Fibroblast of the conjunctiva (primary cell): ENCODE results near the gene ENOSF1.
A peak's percentile ranks its signal among the peaks of the same experiment; 100 is the strongest.
"Not testable (repeated sequence)": the region's sequence is repeated elsewhere in the genome, so short reads cannot be mapped to it uniquely, and the experiment has no call there.

Source experiments
- DNase-seq: peaks from one replicate; pipeline ENCODE4 v3.0.0-alpha.2; 2010; ENCODE audit warnings: low read depth

Gene ENOSF1, protein sequence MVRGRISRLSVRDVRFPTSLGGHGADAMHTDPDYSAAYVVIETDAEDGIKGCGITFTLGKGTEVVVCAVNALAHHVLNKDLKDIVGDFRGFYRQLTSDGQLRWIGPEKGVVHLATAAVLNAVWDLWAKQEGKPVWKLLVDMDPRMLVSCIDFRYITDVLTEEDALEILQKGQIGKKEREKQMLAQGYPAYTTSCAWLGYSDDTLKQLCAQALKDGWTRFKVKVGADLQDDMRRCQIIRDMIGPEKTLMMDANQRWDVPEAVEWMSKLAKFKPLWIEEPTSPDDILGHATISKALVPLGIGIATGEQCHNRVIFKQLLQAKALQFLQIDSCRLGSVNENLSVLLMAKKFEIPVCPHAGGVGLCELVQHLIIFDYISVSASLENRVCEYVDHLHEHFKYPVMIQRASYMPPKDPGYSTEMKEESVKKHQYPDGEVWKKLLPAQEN

DNA sequence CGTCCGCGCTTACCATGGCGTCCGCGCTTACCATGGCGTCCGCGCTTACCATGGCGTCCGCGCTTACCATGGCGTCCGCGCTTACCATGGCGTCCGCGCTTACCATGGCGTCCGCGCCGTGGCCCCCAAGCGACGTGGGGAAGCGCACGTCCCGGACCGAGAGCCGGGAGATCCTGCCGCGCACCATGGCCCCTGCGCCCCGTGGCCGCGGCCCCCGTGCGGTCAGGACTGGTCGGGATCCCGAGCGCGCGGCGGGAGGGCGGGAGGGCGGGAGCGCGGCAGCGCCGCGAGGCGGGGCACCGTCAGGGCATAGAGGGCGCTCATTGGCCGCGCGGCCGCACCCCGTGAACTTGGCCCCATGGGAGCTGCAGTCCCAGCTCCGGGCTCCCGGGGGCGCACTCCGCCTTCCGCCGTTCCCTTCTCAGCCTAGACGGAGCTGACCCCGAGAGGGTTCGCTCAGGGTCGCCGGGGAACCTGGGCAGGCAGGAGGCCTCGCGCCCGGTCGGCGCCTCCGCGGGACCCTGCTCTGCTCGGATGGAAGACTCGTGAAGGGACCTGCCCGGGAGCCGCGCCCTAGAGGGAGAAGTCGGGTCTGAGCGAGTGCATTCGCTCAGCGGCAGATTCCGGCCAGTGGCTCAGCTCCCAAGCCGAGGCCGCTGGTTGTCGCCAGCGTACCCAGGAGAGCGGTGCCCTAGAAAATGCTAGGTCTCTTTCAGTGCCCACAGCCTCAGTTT, at the start of gene ENOSF1:
Gene ENOSF1 (minus strand): TSS at position 230 of the 734 bp plus-strand sequence. CDS start 43 bp downstream, at position 187.
- DNase-seq: peak; percentile 66

DNA sequence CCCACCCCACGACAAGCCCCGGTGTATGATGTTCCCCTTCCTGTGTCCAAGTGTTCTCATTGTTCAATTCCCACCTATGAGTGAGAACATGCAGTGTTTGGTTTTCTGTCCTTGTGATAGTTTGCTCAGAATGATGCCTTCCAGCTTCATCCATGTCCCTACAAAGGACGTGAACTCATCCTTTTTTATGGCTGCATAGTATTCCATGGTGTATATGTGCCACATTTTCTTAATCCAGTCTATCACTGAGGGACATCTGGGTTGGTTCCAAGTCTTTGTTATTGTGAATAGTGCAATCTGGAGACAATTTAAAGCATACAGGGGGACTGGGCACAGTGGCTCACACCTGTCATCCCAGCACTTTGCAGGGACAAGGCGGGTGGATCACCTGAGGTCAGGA, 47.4 kb upstream of the ENOSF1 start:
- not testable (repeated sequence) for DNase-seq

DNA sequence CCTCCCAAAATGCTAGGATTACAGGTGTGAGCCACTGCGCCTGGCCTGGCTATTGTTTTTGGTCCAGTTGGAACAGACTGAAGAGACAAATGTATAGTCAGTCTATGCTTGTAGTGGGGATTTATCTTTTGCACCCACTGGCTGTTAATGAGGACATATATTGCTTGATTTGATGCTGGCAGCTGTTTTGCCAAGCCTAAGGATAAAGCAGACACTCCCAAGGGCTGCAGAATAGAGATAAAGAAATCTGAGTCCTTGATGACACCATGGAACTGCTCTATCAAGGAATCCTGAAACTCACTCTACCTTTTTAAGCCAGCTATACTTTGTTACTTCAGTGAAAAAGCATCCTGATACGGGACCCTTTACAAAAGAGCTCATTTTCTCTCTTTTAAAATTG, 43.1 kb upstream of the ENOSF1 start:
- no peak for DNase-seq

DNA sequence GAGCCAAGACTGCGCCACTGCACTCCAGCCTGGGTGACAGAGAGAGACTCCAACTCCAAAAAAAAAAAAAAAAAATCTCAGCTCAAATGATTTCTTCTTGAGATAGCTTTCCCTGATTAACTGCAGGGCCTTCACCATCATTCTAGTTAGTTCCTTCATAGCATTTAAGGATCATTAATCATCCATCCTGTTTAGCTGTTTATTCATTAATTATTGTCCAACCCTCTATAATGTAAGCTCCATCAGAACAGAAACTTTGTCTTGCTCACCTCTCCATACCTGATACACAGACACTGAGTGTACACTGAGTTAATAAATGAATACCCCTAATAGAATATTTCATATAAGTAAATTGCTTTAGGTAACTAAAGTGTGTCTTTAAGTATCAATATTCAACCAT, 42.2 kb upstream of the ENOSF1 start:
- DNase-seq: no peak

DNA sequence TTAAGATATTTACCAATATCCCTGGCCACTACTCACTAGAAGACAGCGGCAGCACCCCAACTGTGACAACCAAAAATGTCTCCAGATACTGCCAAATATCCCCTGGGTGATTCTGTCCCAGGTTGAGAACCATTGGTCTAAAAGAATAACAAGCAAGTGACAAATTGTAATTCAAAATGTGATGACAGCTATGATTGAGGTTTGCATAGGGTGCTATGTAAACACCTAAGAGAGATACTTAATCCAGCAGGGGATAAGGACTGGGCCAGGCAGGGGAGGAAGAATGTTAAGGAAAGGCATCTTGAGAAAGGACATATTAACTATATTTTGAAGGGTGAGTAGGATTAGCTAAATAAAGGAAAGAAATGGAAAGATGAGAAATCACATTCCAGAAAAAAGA, 38.0 kb upstream of the ENOSF1 start:
- DNase-seq: no peak

DNA sequence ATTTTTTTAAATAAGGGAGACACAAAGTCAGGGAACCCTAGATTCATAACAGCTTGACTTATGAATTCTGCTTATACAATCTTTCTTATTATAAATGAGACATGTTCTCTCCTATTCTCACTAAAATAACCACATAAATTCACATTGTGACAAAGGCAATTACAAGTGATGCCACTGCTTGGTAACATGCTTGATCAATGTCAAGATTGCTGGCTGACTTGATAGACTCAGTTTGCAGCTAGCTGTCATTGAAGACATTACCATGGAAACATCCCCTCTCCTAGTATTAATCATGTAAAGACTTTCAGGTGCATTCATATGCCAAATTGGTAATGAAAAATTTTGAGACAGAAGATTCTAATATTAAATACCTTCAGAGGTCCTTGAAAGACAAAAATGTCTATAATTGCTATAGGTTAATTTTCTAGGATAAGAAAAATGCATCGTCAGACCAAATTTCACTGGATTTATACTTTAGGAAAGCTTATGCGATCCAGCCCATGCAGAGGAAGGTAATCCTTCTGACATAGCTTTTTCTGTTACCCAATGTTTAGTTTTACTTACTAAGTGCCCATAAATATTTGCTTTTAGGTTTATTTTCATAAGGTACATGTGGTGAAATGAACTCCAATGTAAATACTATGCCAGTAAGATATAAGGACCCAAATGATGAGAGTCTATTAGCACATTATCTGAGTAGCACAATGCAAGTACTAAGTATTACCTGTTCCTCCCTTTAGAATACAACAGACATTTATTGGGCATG, 32.6 kb upstream of the ENOSF1 start:
- no peak for DNase-seq

GRCh38 chr18:741931-742512, 29.6 kb upstream of the ENOSF1 start:
- peak; percentile 47 for DNase-seq

GRCh38 chr18:732371-732770, 19.9 kb upstream of the ENOSF1 start:
- no peak for DNase-seq

- DNase-seq: no peak
Measured at GRCh38 chr18:731185-731584, 18.8 kb upstream of the ENOSF1 start.

DNA sequence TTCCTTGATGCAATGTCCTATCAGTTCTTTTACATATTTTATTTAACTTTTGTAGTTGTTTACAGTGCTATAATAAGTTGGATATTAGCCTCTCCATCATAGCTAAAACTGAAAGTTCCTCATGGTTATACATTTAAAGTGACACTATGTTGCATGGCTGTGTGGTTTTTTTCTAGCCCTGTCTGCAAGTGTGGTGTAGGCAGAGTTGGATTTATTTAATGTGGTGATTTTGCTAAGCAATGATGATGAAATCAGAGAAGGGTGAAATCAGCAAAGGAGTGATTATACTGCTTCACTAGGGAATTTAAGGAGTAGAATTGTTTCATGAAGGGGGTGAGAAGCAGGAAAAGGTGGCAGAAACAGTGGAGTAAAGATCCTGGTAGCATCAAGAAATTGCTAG, 18.3 kb upstream of the ENOSF1 start:
- DNase-seq: no peak

- not testable (repeated sequence) for DNase-seq
Measured at GRCh38 chr18:730120-730519, 17.7 kb upstream of the ENOSF1 start.

- no peak for DNase-seq
Measured at GRCh38 chr18:725646-726045, 13.2 kb upstream of the ENOSF1 start.

DNA sequence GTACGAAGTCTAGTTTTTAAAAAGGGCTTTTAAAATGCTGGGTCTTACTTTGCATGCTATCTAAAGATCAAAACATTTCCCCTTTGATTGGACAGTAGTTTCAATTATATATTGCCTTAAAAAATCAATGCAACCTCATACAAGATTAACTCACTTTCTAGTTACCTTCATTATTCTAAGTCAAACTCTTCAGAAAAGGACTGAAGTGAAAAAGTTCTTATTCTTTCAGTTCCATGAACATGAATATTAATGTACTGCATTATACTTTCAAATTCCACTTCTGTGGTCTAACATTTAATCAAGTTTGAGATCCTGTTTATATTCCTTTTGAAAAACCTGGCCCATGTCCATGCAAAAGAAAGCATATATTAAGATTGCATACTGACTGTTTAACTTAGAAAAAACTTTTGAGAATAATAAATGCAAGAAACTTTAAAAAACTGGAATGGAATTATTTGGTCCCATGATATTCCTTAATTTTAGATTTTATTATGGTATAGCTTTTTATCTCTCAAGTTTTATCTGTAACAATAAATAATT, 11.2 kb upstream of the ENOSF1 start:
- DNase-seq: no peak

GRCh38 chr18:717003-717402, 4.6 kb upstream of the ENOSF1 start:
- no peak for DNase-seq

- DNase-seq: no peak
Measured at GRCh38 chr18:715626-716025, 3.2 kb upstream of the ENOSF1 start.

- no peak for DNase-seq
Measured at GRCh38 chr18:713135-713490, 683 bp upstream of the ENOSF1 start.

- peak; percentile 77 for DNase-seq
Measured at GRCh38 chr18:711657-712400, 601 bp downstream of the ENOSF1 start.

DNA sequence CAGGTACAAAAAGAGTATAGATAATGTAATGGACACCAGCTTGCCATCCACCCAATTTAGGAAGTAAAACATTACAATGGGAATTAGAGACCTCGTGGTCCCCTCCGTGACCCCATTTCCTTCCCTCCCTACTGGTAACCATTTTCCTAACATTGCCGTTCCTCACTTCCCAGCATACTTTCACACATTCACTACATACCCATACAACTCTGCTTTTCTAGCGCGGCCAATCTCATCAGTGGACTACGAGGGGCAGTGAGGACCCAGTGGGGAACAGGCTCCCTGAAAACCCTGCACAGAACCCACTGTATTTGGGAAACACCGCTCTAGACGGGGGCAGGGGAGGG, 1.1 kb downstream of the ENOSF1 start:
- DNase-seq: no peak

DNA sequence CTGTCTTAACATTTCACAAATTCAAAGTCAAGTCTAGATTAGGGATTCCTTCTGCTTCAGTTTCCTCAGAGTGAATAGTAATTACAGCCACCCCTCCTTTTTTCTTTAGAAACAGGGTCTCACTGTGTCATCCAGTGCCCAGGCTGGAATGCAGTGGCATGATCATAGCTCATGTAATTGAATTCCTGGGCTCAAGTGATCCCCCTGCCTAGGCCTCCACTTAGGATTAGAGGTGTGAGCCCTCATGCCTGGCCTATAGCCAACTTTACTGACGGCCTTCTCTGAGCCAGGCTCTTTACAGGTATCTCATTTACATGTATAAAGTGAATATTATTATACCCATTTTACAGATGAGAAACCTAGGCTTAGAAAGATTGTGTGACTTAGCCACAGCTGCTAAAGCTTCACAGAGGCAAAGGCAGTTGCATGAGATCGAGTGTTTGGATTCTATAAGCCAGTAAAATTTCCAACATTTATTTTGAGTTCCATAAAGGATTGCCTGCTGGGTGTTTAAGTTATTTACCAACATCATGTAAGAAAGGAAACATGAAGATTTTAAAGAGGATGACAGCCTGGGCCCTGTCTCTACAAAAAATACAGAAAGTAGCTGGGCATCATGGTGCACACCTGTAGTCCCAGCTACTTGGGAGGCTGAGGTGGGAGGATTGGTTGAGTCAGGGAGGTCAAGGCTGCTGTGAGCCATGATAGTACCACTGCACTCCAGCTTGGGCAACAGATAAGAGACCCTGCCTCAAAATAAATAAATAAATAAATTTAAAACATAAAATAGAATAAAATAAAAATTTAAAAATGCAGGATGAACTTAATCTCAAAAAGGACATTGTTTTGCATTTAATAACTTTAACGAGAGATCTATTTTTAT, 1.8 kb downstream of the ENOSF1 start:
- no peak for DNase-seq

DNA sequence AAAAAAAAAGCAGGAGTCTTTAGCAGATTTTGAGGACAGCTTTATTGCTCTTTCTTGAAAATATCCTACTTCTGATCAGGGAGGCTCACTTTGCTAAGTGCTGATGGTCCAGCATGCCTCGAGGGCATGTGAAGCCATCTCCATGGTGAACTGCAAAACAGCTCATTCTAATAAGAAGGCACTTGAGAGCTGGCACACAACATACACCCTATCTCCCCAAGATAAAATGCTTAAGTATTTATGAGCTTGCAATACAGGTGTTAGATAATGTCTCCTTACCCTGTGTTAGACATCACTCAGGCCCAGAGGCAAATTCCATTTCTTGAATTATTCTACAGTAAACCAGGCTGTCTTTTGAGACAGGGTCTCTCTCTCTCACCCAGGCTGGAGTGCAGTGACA, 2.7 kb downstream of the ENOSF1 start:
- no peak for DNase-seq
